GM12891 (cell line): ENCODE data around the gene PRSS8.
"Not testable (repeated sequence)": the region's sequence is repeated elsewhere in the genome, so short reads cannot be mapped to it uniquely, and the experiment has no call there.

Source experiments
- POLR2A ChIP-seq: IDR thresholded peaks from 2 replicates; pipeline ENCODE4 v1.6.1; 2011; ENCODE audit warnings: low read depth, low read length, control low read depth
- POLR2AphosphoS5 ChIP-seq: IDR thresholded peaks from 2 replicates; pipeline ENCODE4 v1.6.1; 2011; ENCODE audit warnings: low read depth, low read length, control low read depth

DNA sequence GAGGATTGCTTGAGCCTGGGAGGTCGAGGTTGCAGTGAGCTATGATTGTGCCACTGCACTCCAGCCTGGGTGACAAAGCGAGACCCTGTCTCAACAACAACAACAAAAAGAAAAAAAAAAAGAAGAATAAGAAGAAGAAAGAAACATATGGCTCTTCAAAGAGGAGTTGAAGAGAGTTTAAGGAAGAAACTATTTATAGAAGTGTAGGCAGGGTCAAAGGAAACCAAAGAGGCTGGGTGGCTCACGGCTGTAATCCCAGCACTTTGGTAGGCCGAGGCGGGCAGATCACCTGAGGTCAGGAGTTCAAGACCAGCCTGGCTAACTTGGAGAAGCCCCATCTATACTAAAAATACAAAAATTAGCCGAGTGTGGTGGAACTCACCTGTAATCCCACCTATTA lies 15.4 kb upstream of the PRSS8 start:
- TF ChIP-seq POLR2A, POLR2AphosphoS5: not testable (repeated sequence)
